HCT116 (cell line): ENCODE data around the gene CALML3. TPM values are rescaled to one million over a fixed set of nuclear protein-coding genes. Genes with fewer than 3 reads are reported as not detected.

Experiments
- ATAC-seq: fragments of 200-7000 bp; cut with Tn5 transposase; 2 replicates; pipeline ENCODE4 v1.9.1; 2020; ENCODE audit warnings: mild to moderate bottlenecking, moderate library complexity
- BruUV-seq: library from RNA; stranded (reverse); fragments of 400-500 nt; replicated peaks from 2 replicates; lab custom pipeline; 2021; lab: Mats Ljungman, UMichigan
- CTCF ChIA-PET: fragments of 300-600 bp; sonication (Branson Sonifier 250); formaldehyde crosslinking; loops from one replicate; lab custom pipeline; 2021; ENCODE audit warnings: antibody characterized with exemption; lab: Charles Lee
- POLR2A ChIA-PET: fragments of 300-600, 350-600 bp; sonication (Branson Sonifier 250); formaldehyde crosslinking; loops from one replicate; lab custom pipeline; 2021; ENCODE audit warnings: antibody characterized with exemption; lab: Charles Lee
- RAD21 ChIA-PET, 2 experiments: fragments of 300-600 bp; sonication (Branson Sonifier 250); formaldehyde crosslinking; loops; one replicate each; lab custom pipeline; 2023; ENCODE audit warnings: low total read pairs in 2 of 2; ENCODE audit not compliant: uncharacterized antibody in 2 of 2, unreplicated experiment in 2 of 2, low non-redundant PET in 1 of 2; lab: Charles Lee
- DNase-seq: peaks from one replicate; pipeline ENCODE4 v3.0.0-alpha.2; 2010; ENCODE audit warnings: low read depth, low spot score
- H2AFZ ChIP-seq: fragments of 200-600 bp; shearing (Covaris generic), sonication (generic); 2 replicates; pipeline ENCODE4 v1.6.1; 2017; ENCODE audit warnings: low read depth, mixed run types, mixed read lengths, antibody characterized with exemption, low read length; ENCODE audit not compliant: poor library complexity, severe bottlenecking
- H3K27ac ChIP-seq: 2 replicates; pipeline ENCODE4 v1.5.1; 2012; ENCODE audit warnings: low read depth, low read length
- H3K27me3 ChIP-seq: fragments of 200-600 bp; sonication (generic); 2 replicates; pipeline ENCODE4 v1.6.1; 2016; ENCODE audit warnings: mixed run types, low read length, mixed read lengths; ENCODE audit not compliant: insufficient read depth
- H3K36me3 ChIP-seq, 2 experiments: fragments of 200-500 bp in 1 of 2; fragments of 200-600 bp in 1 of 2; sonication (Bioruptor generic) in 1 of 2; sonication (generic) in 1 of 2; 2 replicates each; pipeline versions ENCODE4 v1.5.1 to v1.6.1; 2014 to 2016; ENCODE audit warnings: low read length in 2 of 2, inconsistent platforms in 1 of 2, mixed read lengths in 1 of 2, mixed run types in 1 of 2; ENCODE audit not compliant: insufficient read depth in 2 of 2, control insufficient read depth in 1 of 2
- H3K4me1 ChIP-seq, 2 experiments: fragments of 200-600 bp in 1 of 2; sonication (generic) in 1 of 2; 2 replicates each; pipeline versions ENCODE4 v1.5.1 to v1.6.1; 2012 to 2017; ENCODE audit warnings: low read length in 2 of 2, inconsistent platforms in 1 of 2, mild to moderate bottlenecking in 1 of 2, mixed read lengths in 1 of 2, mixed run types in 1 of 2, moderate library complexity in 1 of 2; ENCODE audit not compliant: insufficient read depth in 2 of 2, control insufficient read depth in 1 of 2
- H3K4me2 ChIP-seq: fragments of 200-600 bp; sonication (generic); 2 replicates; pipeline ENCODE4 v1.6.1; 2017; ENCODE audit warnings: mixed run types, low read length, mixed read lengths
- H3K4me3 ChIP-seq, 2 experiments: fragments of 200-600 bp in 1 of 2; sonication (generic) in 1 of 2; replicated peaks in 1 of 2; 2 replicates each; pipeline ENCODE4 v1.5.1; 2011 to 2016; ENCODE audit warnings: low read length in 2 of 2, control low read depth in 1 of 2, low read depth in 1 of 2, mild to moderate bottlenecking in 1 of 2, mixed read lengths in 1 of 2, mixed run types in 1 of 2
- H3K79me2 ChIP-seq: fragments of 200-600 bp; sonication (generic); 2 replicates; pipeline ENCODE4 v1.6.1; 2017; ENCODE audit warnings: mild to moderate bottlenecking, mixed run types, low read length, moderate library complexity, mixed read lengths; ENCODE audit not compliant: insufficient read depth
- H3K9ac ChIP-seq: fragments of 200-600 bp; sonication (generic); 2 replicates; pipeline ENCODE4 v1.6.1; 2016; ENCODE audit warnings: low read length, mixed read lengths
- H3K9me2 ChIP-seq: fragments of 200-600 bp; sonication (generic), shearing (Covaris generic); 2 replicates; pipeline ENCODE4 v1.6.1; 2017; ENCODE audit warnings: mixed run types, mild to moderate bottlenecking, moderate library complexity; ENCODE audit not compliant: insufficient read depth
- H3K9me3 ChIP-seq, 2 experiments: fragments of 200-500 bp in 1 of 2; fragments of 200-600 bp in 1 of 2; sonication (Bioruptor generic) in 1 of 2; sonication (generic) in 1 of 2; 2 replicates each; pipeline ENCODE4 v1.6.1; 2014 to 2017; ENCODE audit warnings: low read length in 2 of 2, mixed read lengths in 2 of 2, inconsistent platforms in 1 of 2, low read depth in 1 of 2, mild to moderate bottlenecking in 1 of 2, mixed run types in 1 of 2, moderate library complexity in 1 of 2; ENCODE audit not compliant: control insufficient read depth in 1 of 2, insufficient read depth in 1 of 2
- H4K20me1 ChIP-seq: fragments of 200-600 bp; sonication (generic), shearing (Covaris generic); 2 replicates; pipeline ENCODE4 v1.6.1; 2017; ENCODE audit warnings: mixed run types, mild to moderate bottlenecking, moderate library complexity; ENCODE audit not compliant: insufficient read depth
- CBX3 ChIP-seq: IDR thresholded peaks from 2 replicates; pipeline ENCODE4 v1.6.1; 2012; ENCODE audit warnings: low read depth
- CEBPB ChIP-seq: IDR thresholded peaks from 2 replicates; pipeline ENCODE4 v1.6.1; 2012; ENCODE audit warnings: low read depth
- EGR1 ChIP-seq: IDR thresholded peaks from 2 replicates; pipeline ENCODE4 v1.6.1; 2012; ENCODE audit warnings: low read depth
- EZH2 ChIP-seq: fragments of 200-600 bp; sonication (generic); IDR thresholded peaks from 2 replicates; pipeline ENCODE4 v1.6.1; 2017; ENCODE audit warnings: antibody characterized with exemption, mixed run types
- EZH2phosphoT487 ChIP-seq: fragments of 200-600 bp; IDR thresholded peaks from 2 replicates; pipeline ENCODE4 v1.6.1; 2018; ENCODE audit warnings: antibody characterized with exemption, borderline replicate concordance
- FOSL1 ChIP-seq: IDR thresholded peaks from 2 replicates; pipeline ENCODE4 v1.6.1; 2012; ENCODE audit warnings: low read depth
- JUND ChIP-seq: IDR thresholded peaks from 2 replicates; pipeline ENCODE4 v1.6.1; 2012
- POLR2A ChIP-seq: IDR thresholded peaks from 2 replicates; pipeline ENCODE4 v1.7.0; 2011; ENCODE audit warnings: borderline replicate concordance; ENCODE audit not compliant: insufficient read depth, insufficient read length; ENCODE audit errors: extremely low read depth
- POLR2AphosphoS5 ChIP-seq: IDR thresholded peaks from 2 replicates; pipeline ENCODE4 v1.6.1; 2011; ENCODE audit warnings: mild to moderate bottlenecking, low read depth, low read length, moderate library complexity
- SP1 ChIP-seq: IDR thresholded peaks from 2 replicates; pipeline ENCODE4 v1.6.1; 2012; ENCODE audit warnings: low read depth
- SRF ChIP-seq: IDR thresholded peaks from 2 replicates; pipeline ENCODE4 v1.6.1; 2012; ENCODE audit warnings: low read depth
- YY1 ChIP-seq: IDR thresholded peaks from 2 replicates; pipeline ENCODE4 v1.6.1; 2011; ENCODE audit warnings: low read length, low read depth, moderate library complexity, mild to moderate bottlenecking; ENCODE audit not compliant: insufficient replicate concordance; ENCODE audit errors: extremely low read depth
- ZFX ChIP-seq: fragments of 450-650 bp; IDR thresholded peaks from 2 replicates; pipeline ENCODE4 v1.6.1; 2017
- intact Hi-C: fragments of 100-400 bp; cut with micrococcal nuclease; formaldehyde crosslinking; loops from 2 replicates; pipeline ENCODE4 v1.10.0; 2022
- total RNA-seq: library from RNA; stranded (reverse); gene quantifications from one replicate; pipeline ENCODE4 v1.2.1, GENCODE V29; 2021; ENCODE audit not compliant: unreplicated experiment
- TF ChIP-seq, protein P1 (sequence below): IDR thresholded peaks from 2 replicates; pipeline ENCODE4 v1.6.1; 2011; ENCODE audit warnings: mild to moderate bottlenecking, low read length, moderate library complexity; ENCODE audit not compliant: insufficient replicate concordance; ENCODE audit errors: extremely low read depth

Gene CALML3
- total RNA-seq, 1 experiment from 2014 or later: not detected

DNA sequence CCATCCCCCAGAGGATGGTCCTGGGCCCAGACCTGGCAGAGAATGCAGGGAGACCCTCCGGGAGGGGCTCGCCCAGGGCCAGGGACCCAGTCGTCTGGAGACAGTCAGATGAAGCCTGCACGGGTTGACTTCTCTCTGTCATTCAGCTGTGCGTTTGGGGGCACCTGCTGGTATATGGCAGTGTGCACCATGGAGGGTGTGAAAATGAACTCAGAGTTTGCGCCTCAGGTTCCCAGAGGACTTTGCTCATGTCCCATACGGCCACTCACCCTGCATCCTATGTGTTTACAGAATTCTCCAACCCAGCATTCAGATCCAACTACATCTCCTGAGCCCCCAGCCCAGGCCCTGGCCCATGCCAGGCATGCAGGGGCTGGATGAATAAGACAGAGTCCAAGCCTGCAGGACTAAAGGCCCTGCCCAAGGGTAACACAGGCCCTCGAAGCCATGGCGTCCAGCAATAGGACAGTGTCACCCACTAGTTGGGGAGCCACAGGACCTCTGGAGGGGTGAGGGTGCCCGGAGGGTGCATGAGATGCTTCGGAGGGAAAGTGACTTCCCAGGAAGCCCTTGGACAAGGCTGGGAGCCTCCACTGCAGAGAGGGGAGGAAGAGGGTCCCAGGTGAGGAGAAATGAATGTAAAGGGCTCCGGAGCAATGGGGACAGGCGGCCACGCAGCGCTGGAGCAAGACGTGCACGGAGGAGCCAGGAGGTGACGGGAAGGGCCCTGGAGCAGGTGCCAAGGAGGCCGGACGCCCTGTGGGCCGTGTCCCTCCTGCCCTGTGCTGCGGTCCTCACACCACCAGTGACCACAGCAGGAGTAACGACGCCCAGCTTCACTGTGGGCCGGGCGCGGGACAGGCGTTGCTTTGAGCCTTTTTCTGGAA is 36.3 kb downstream of the CALML3 start:
- no peak for DNase-seq
- no peaks in the 10 kb centered on the region for H3K36me3 ChIP-seq
- H3K27me3 ChIP-seq: no peaks in the 10 kb centered on the region
- no peak overlapping the region for H3K4me2 ChIP-seq
- ATAC-seq: no peak
- TF ChIP-seq CEBPB (no peak), EZH2 (no peak), EZH2phosphoT487 (no peak), YY1 (no peak), FOSL1 (no peak), EGR1 (no peak), ZFX (no peak), SRF (no peak), JUND (no peak), CBX3 (no peak), POLR2AphosphoS5 (no peak), SP1 (no peak), POLR2A (no peak)
- TF ChIP-seq, protein P1, sequence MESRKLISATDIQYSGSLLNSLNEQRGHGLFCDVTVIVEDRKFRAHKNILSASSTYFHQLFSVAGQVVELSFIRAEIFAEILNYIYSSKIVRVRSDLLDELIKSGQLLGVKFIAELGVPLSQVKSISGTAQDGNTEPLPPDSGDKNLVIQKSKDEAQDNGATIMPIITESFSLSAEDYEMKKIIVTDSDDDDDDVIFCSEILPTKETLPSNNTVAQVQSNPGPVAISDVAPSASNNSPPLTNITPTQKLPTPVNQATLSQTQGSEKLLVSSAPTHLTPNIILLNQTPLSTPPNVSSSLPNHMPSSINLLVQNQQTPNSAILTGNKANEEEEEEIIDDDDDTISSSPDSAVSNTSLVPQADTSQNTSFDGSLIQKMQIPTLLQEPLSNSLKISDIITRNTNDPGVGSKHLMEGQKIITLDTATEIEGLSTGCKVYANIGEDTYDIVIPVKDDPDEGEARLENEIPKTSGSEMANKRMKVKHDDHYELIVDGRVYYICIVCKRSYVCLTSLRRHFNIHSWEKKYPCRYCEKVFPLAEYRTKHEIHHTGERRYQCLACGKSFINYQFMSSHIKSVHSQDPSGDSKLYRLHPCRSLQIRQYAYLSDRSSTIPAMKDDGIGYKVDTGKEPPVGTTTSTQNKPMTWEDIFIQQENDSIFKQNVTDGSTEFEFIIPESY: no peak
- H3K27ac ChIP-seq: no peak overlapping the region
- no peak overlapping the region for H3K4me3 ChIP-seq
- intact Hi-C loops: no loop called here
- ChIA-PET RAD21 (no interaction called here), CTCF (no interaction called here), POLR2A (no interaction called here)
- H3K9me3 ChIP-seq: no peaks in the 10 kb centered on the region
- H3K4me1 ChIP-seq: peaks cover 0 to 6% of the 10 kb centered on the region in 2 experiments; a peak in 1 of 4 replicates
- no peak overlapping the region for H3K9ac ChIP-seq
- H2AFZ ChIP-seq: no peak overlapping the region
- H3K79me2 ChIP-seq: no peaks in the 10 kb centered on the region
- no TSS peak for BruUV-seq
- no peaks in the 10 kb centered on the region for H3K9me2 ChIP-seq
- H4K20me1 ChIP-seq: no peaks in the 10 kb centered on the region
